Measurements from ENCODE around the gene SLC12A8.

GRCh38 chr3:125160606-125161371 is 51.8 kb downstream of the SLC12A8 start:
- TF ChIP-seq, protein P1, sequence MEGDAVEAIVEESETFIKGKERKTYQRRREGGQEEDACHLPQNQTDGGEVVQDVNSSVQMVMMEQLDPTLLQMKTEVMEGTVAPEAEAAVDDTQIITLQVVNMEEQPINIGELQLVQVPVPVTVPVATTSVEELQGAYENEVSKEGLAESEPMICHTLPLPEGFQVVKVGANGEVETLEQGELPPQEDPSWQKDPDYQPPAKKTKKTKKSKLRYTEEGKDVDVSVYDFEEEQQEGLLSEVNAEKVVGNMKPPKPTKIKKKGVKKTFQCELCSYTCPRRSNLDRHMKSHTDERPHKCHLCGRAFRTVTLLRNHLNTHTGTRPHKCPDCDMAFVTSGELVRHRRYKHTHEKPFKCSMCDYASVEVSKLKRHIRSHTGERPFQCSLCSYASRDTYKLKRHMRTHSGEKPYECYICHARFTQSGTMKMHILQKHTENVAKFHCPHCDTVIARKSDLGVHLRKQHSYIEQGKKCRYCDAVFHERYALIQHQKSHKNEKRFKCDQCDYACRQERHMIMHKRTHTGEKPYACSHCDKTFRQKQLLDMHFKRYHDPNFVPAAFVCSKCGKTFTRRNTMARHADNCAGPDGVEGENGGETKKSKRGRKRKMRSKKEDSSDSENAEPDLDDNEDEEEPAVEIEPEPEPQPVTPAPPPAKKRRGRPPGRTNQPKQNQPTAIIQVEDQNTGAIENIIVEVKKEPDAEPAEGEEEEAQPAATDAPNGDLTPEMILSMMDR (IDR thresholded peaks at IDR 0.05), result no peak
- TF ChIP-seq POLR2A (IDR thresholded peaks at IDR 0.05), result no peak
- no peak for TF ChIP-seq POLR2AphosphoS5 (IDR thresholded peaks at IDR 0.05)
- TF ChIP-seq EP300 (IDR thresholded peaks at IDR 0.05; ENCODE audit: low read depth), result no peak
